ENCODE data around the gene MAU2. TPM values are rescaled to one million over a fixed set of nuclear protein-coding genes. Genes with fewer than 3 reads are reported as not detected.

Gene MAU2, protein sequence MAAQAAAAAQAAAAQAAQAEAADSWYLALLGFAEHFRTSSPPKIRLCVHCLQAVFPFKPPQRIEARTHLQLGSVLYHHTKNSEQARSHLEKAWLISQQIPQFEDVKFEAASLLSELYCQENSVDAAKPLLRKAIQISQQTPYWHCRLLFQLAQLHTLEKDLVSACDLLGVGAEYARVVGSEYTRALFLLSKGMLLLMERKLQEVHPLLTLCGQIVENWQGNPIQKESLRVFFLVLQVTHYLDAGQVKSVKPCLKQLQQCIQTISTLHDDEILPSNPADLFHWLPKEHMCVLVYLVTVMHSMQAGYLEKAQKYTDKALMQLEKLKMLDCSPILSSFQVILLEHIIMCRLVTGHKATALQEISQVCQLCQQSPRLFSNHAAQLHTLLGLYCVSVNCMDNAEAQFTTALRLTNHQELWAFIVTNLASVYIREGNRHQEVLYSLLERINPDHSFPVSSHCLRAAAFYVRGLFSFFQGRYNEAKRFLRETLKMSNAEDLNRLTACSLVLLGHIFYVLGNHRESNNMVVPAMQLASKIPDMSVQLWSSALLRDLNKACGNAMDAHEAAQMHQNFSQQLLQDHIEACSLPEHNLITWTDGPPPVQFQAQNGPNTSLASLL
- 10 to 100 TPM; 29.4 to 59.3 (median 37.9) TPM for polyA plus RNA-seq (ENCODE audit: insufficient read length in 10 of 10)
- long read RNA-seq, donor 1, partial matches to known transcripts = 0 of 1 reads
- long read RNA-seq, donor 1, other reads (novel, unspliced or antisense) = 0 of 1 reads
- long read RNA-seq, donor 2, partial matches to known transcripts = 0 of 1 reads
- long read RNA-seq, donor 2, other reads (novel, unspliced or antisense) = 0 of 1 reads
- long read RNA-seq, donor 3 = 0 reads
- long read RNA-seq, donor 4, partial matches to known transcripts = 0 of 1 reads
- long read RNA-seq, donor 4, other reads (novel, unspliced or antisense) = 0 of 1 reads
- long read RNA-seq, donor 5, partial matches to known transcripts = 0 of 2 reads
- long read RNA-seq, donor 5, other reads (novel, unspliced or antisense) = 0 of 2 reads
- long read RNA-seq, donor 6, partial matches to known transcripts = 13 of 20 reads
- long read RNA-seq, donor 6, other reads (novel, unspliced or antisense) = 6 of 20 reads
- long read RNA-seq, donor 7, partial matches to known transcripts = 0 of 11 reads
- long read RNA-seq, donor 7, other reads (novel, unspliced or antisense) = 7 of 11 reads
- long read RNA-seq, donor 8, partial matches to known transcripts = 0 of 1 reads
- long read RNA-seq, donor 8, other reads (novel, unspliced or antisense) = 0 of 1 reads
- long read RNA-seq, donor 9 = 0 reads

- DNase-seq = peak; percentile 87 to 97 (median 92)
Measured at GRCh38 chr19:19320361-19321140, at the start of gene MAU2, which contains the start of gene SUGP1. Gene MAU2 (plus strand): TSS chr19:19320829. CDS start chr19:19320860, 31 bp downstream. Gene SUGP1 (minus strand): TSS chr19:19320509. CDS start chr19:19320496, 13 bp downstream.

DNA sequence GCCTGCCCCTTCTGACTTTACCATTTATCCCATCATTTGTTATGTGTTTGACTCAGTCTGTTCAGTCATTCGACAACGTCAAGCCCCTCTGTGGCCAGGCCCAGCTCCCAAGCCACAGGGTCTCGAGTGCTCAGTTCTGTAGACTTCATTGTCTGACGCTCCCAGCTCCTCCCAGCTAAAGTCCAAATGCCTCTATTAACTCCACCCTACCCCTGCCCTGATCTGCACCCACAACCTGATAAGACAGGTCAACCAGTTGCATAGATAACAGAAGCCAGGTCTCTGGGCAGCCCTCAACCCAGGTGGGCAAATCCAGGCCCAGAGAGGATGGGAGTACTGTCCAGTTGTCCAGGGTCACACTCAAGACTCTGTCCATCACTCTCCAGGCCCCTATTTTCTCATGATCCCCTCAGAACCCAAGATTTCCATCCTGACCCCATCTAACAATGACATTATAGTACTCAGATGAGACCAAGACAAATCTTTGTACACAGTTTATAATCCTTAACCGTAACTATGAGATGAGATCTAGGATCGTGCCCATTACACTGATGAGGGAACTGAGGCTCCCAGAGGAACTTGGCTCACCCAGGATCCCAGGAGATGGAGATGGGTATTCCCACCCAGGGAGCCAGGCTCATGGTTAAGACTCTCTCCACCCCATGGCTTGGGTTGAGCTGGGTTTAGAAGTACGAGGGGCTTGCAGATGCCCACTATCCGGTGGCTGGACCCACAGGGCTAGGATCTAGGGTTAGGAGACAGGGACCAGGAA lies 48.6 kb upstream of the MAU2 start:
- no peak for DNase-seq

DNA sequence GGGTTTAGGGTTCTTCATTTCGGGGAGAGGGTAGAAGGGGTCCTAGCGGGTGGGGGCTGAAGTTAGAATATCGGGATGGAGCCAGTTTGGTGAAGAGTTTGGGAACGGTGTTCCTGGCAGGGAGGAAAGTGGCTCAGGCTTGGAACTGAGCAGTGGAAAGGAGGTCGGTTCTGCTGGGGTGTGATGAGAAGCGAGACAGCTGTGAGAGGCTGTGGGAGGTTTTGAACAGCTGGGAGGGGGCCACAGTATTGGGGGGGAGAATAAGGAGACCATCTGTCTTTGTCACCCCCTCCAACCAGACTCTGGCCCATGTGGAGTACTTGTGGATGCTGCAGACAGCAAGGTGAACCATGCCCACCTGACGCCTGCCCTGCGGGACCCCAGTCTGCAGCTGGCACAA lies 46.5 kb upstream of the MAU2 start:
- DNase-seq = peak in 1 of 3 donors; percentile 48

GRCh38 chr19:19274716-19275565 lies 45.7 kb upstream of the MAU2 start:
- DNase-seq = no peak

DNA sequence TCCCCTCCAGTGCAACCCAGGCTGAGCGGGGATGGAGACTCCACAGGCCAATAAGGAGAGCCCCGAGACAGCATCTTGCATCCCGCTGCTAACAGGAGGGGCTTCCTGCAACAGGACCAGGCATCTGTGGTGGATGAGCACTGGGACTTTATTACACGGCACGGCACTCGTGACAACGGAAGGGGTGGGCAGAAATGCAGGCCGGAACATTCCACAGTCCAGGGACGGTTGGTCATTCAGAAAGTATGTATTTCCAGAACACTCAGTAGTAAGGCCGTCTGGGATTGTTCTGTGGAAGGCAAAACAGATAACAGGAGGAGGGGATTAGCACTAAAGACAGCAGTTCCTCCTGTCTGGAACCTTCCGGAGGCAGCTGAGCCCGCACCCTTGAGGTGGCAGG lies 44.2 kb upstream of the MAU2 start:
- no peak for DNase-seq

DNA sequence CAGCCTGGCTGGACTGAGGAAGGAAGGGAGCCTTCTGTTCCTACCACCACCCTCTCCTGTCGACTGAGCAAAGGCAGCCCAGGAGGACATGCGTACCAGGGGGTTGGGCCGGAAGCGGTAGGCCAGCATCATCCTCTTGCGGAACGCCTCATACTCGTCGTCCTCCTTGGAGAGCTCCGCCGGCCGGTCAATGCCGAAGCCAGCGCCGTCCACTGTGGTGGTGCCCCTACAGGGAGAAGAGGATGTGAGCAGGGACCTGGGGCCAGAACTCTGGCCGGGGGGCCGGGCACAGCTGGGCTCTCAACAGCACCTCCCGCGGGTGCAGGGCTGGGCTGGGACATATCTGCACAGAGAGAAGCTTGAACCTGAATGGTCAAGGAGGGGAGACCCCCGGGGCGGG lies 43.8 kb upstream of the MAU2 start:
- DNase-seq = no peak

DNA sequence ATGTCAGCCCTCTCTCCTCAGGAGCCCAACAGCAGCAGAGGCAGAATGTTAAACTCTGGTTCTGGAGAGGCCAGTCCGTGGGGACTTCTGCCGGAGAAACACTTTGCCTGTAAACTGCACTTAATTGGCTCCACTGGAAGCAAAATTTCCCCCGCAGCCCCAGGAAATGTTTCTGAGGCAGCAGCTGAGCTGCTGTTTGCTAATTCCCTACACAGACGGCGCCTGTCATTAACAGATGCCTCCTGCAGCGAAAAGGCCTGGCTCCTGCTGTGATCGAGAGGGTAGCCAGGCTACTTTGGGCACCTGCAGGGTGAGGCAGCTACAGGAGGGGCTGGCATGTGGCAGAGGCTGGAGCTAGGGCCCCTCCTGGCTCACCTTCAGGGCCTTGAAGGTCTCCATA lies 42.3 kb upstream of the MAU2 start:
- no peak for DNase-seq

DNA sequence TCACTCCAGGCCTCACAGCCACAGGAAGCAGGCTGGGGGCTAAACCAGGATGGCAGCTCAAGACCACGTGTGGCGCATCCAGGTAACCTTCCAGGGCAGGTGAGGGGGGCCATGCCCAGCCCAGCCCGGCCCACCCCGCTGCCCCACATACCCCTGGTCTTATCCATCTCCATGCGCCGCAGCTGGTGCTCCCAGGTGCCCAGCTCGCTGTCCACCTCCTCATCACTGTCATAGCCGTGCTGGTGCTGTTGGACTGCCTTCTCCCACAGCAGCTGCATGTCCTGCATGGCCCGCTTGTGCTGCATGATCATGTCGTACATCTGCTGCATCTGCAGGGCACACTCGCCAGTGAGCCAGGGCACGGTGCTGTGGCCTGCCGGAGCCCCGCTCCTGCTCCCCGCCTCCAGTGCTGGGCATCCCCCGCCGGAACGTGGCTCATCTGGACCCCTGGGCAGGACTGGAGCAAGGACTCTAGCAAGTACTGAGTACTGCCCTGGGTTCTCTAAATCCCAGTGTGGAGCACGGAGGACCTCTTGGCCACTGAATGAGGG lies 41.5 kb upstream of the MAU2 start:
- DNase-seq = no peak

DNA sequence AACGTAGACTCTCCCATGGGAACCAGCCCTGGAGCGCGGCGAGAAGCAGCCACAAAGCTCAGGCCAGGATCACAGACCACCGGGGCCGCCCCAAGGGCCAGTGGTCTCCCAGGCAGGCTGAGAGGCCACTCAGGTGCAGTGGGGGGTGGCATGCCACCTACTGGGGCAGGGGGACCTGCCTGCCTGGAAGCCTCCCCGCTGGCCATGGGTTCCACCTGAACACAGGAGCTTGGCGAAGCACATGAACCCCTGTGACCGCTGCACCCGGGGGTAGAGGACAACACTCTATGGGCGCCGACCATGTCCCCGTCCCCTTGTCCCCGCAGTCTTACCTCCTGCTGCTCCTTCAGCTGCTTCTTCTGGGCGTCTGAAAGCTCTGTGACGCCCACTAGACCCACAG lies 40.8 kb upstream of the MAU2 start:
- no peak for DNase-seq

DNA sequence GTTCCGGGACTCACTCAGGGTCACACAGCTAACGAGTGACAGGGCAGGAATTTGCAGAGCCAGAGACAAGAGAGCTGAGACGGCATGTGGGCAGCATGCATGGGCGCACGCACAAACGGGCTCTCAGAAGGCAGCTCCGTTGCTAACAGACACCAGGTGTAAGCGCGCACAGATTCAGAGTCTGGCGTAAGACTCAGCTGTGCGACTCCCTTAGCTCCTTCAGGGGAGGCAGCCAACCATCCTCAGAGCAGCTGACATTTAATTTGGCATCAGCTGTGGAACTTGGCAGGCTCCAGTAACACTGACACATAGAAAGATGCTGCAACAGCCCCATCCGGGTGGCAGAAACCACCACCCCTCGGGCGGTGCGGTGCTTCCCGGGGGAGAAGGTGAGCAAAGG lies 40.1 kb upstream of the MAU2 start:
- DNase-seq = peak; percentile 39 to 45 (median 39)

- no peak for DNase-seq
Measured at GRCh38 chr19:19285686-19286085, 34.9 kb upstream of the MAU2 start.

- DNase-seq = no peak
Measured at GRCh38 chr19:19292607-19293006, 28.0 kb upstream of the MAU2 start.

- DNase-seq = no peak
Measured at GRCh38 chr19:19294914-19295313, 25.7 kb upstream of the MAU2 start.

GRCh38 chr19:19296953-19297689 lies 23.5 kb upstream of the MAU2 start:
- no peak for DNase-seq

DNA sequence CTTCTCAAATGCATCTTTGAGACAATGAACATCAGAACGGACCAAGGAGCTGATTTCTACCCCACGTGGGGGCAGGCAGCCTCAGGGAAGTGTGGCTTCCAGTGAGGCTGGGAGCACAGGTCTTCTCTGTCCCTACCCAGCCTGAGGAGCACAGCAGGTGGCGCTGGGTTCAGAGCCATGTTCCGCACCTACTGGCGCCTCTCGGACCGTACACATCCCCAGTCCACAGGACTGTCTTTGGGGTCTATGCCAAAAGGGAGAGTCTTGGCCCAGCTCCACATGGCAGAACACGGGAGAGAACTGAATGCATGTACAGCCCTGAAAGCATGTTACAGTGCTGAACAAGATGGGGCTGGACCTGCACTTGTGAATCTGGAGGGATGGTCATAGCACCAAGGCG lies 22.9 kb upstream of the MAU2 start:
- DNase-seq = no peak

DNA sequence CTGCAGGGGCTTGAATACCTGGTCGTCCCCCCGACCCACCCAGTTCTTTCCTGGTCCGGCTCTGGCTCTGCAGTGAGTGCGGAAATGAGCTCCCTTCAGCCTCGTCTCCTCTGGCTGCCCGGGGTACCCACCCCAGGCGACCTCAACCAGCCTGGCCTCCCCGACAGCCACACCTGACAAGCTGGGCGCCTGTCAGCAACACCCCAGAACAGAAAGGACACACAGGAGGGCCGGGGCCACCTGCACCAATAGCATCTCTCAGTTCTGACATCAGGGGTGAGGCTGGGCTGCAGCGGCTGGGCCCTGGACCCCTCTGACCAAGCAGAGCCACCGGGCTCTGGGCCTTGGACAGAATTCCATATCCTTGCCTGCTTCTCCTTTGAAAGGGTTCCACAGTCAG lies 20.0 kb upstream of the MAU2 start:
- DNase-seq = no peak

DNA sequence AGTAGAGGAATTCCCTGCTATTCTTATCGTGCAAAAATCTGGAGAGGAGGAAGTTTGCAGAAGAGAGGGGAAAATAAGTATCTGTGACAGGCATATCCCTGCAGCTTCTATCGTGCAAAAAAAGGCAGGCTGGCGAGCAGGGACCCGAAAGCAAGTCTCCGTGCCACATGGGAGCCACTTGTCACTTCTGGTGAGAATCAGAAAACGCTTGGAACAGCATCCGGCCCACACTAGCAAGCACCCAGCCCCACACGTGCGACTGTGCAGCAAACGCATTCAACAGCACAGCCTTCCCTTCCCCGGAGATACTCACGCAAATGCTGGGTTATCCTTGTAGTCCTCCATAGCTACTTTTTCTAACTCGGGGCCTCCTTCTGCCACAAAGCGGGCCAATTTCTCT lies 17.2 kb upstream of the MAU2 start:
- no peak for DNase-seq
